HG03280 (cell line): ENCODE results near the gene OGG1.
"Not testable (repeated sequence)": the region's sequence is repeated elsewhere in the genome, so short reads cannot be mapped to it uniquely, and the experiment has no call there.

Experiments used
- ATAC-seq: cut with Tn5 transposase; IDR thresholded peaks from one replicate; pipeline ENCODE4 v1.9.1; 2021; ENCODE audit warnings: mild to moderate bottlenecking, moderate library complexity; ENCODE audit not compliant: unreplicated experiment

OGG1 gene

GRCh38 chr3:9760779-9761505 is 11.2 kb downstream of the OGG1 start:
- ATAC-seq = no peak

- no peak for ATAC-seq
Measured at GRCh38 chr3:9761919-9762318, 12.2 kb downstream of the OGG1 start.

- ATAC-seq = no peak
Measured at GRCh38 chr3:9762871-9763270, 13.1 kb downstream of the OGG1 start.

GRCh38 chr3:9765865-9766264 is 16.1 kb downstream of the OGG1 start:
- no peak for ATAC-seq

GRCh38 chr3:9767418-9767817 is 17.7 kb downstream of the OGG1 start:
- ATAC-seq = no peak

- ATAC-seq = no peak
Measured at GRCh38 chr3:9768141-9768775, 18.5 kb downstream of the OGG1 start.

- no peak for ATAC-seq
Measured at GRCh38 chr3:9769012-9769411, 19.3 kb downstream of the OGG1 start.

GRCh38 chr3:9769426-9770275 is 19.9 kb downstream of the OGG1 start, which contains the start of gene CAMK1:
Gene CAMK1 (minus strand): TSS chr3:9769947. CDS start chr3:9767749, 2,198 bp downstream.
- ATAC-seq = peak; percentile 76

- ATAC-seq = no peak
Measured at GRCh38 chr3:9770276-9770812, 20.6 kb downstream of the OGG1 start.

- ATAC-seq = not testable (repeated sequence)
Measured at GRCh38 chr3:9771007-9771406, 21.3 kb downstream of the OGG1 start.

- ATAC-seq = no peak
Measured at GRCh38 chr3:9776896-9777693, 27.3 kb downstream of the OGG1 start.

- no peak for ATAC-seq
Measured at GRCh38 chr3:9777694-9778021, 27.9 kb downstream of the OGG1 start.

- ATAC-seq = no peak
Measured at GRCh38 chr3:9778143-9779074, 28.7 kb downstream of the OGG1 start.

GRCh38 chr3:9779075-9779593 is 29.4 kb downstream of the OGG1 start:
- ATAC-seq = no peak

- ATAC-seq = no peak
Measured at GRCh38 chr3:9779721-9780457, 30.1 kb downstream of the OGG1 start.

GRCh38 chr3:9780458-9780812 is 30.7 kb downstream of the OGG1 start:
- ATAC-seq = no peak

GRCh38 chr3:9780910-9781309 is 31.2 kb downstream of the OGG1 start:
- ATAC-seq = no peak

- no peak for ATAC-seq
Measured at GRCh38 chr3:9781551-9781950, 31.8 kb downstream of the OGG1 start.
